Naive thymus-derived CD8-positive, alpha-beta T cell (primary cell): ENCODE results near the gene FCN3. TPM values are rescaled to one million over a fixed set of nuclear protein-coding genes. Genes with fewer than 3 reads are reported as not detected.

ENCODE experiments used
- ATAC-seq, 2 donors: fragments of 150-1000 bp; cut with Tn5 transposase in 1 of 2; sonication (Bioruptor Pico), chemical (Tn5 transposase) in 1 of 2; 1 replicate in 1 of 2; 2 replicates in 1 of 2; pipeline ENCODE4 v1.10.0; 2021; ENCODE audit warnings: mild to moderate bottlenecking in 2 of 2, moderate library complexity in 2 of 2
- POLR2A ChIA-PET: fragments of 350-600 bp; sonication (Branson Sonifier 250); formaldehyde crosslinking; loops from one replicate; lab custom pipeline; 2021; ENCODE audit warnings: antibody characterized with exemption; lab: Charles Lee
- DNase-seq, 10 donors: peaks; one replicate each; pipeline versions ENCODE4 v3.0.0 to v3.0.0-alpha.2; 2020 to 2022
- H3K27ac Mint-ChIP-seq, 10 donors: one replicate each; pipeline ENCODE4 v1.8.0; 2020 to 2022; ENCODE audit warnings: mild to moderate bottlenecking in 10 of 10, mixed read lengths in 10 of 10, moderate library complexity in 4 of 10, inconsistent platforms in 1 of 10
- H3K27me3 Mint-ChIP-seq, 5 donors: one replicate each; pipeline ENCODE4 v1.8.0; 2021 to 2022; ENCODE audit warnings: mixed read lengths in 5 of 5
- H3K36me3 Mint-ChIP-seq, 3 donors: one replicate each; pipeline ENCODE4 v1.8.0; 2020 to 2022; ENCODE audit warnings: mixed read lengths in 3 of 3, mild to moderate bottlenecking in 2 of 3, inconsistent platforms in 1 of 3
- H3K4me1 Mint-ChIP-seq, 4 donors: one replicate each; pipeline ENCODE4 v1.8.0; 2021 to 2022; ENCODE audit warnings: mixed read lengths in 4 of 4
- H3K4me3 Mint-ChIP-seq, 10 donors: one replicate each; pipeline ENCODE4 v1.8.0; 2020 to 2022; ENCODE audit warnings: mild to moderate bottlenecking in 10 of 10, mixed read lengths in 10 of 10, moderate library complexity in 6 of 10, inconsistent platforms in 1 of 10
- H3K9me3 Mint-ChIP-seq, 9 donors: one replicate each; pipeline ENCODE4 v1.8.0; 2020 to 2022; ENCODE audit warnings: mixed read lengths in 9 of 9, mild to moderate bottlenecking in 3 of 9, inconsistent platforms in 1 of 9, moderate library complexity in 1 of 9
- polyA plus RNA-seq, 3 donors: library from polyadenylated mRNA; unstranded; fragments of 300-500 nt; fragmentation: Illumina TruSeq; gene quantifications; one replicate each; pipeline ENCODE4 v1.2.3, GENCODE V29; 2021
- total RNA-seq, 8 experiments: library from RNA in 2 of 8; stranded (reverse) in 2 of 8; gene quantifications; one replicate each; pipeline ENCODE4 v1.2.3 and lab custom pipeline; 2021 to 2026

The FCN3 gene
- total and polyA plus RNA-seq, 5 experiments from 2014 or later, result not detected

DNA sequence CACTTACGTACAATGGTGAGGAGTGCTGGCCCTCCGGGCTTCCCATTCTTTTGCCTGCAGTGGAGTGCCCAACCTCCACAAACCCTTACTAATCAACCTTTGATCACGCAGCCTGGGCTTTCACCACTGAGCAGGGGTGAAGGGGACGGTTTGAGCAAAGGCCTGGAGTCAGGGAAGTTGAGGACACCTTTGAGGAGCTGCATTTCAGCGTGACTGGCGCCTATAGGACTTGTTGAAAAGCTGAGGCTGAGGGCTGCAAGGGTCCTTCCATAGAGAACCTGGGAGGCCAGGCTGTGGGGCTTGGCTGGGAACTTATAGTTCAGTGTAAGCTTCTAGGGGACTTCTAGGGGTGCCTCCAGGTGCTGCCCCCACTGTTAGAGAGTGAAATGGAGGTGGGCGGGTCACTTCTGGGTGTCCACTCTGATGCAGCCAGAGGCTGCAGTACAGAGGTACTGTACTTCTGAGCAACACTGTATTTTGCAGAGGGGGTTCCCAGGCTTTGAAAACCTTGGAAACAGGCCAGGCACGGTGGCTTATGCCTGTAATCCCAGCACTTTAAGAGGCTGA, 23.0 kb downstream of the FCN3 start:
- DNase-seq, result no peak
- H3K27me3 Mint-ChIP-seq, result no peaks in the 10 kb centered on the region
- POLR2A ChIA-PET, result interaction anchor here (1.7 to 9.7 kb wide), 2 partner anchors 9 to 14 kb away, joined by 4 to 142 read pairs; partner anchors contain the start of gene SYTL1
- peaks cover 0 to 23% (median 0%) of the 10 kb centered on the region in 3 donors for H3K36me3 Mint-ChIP-seq
- peak overlapping the region in 3 of 10 donors; percentile 15 to 65 (median 27) for H3K27ac Mint-ChIP-seq
- no peak for ATAC-seq
- H3K4me3 Mint-ChIP-seq, result no peak overlapping the region
- peaks cover 8 to 27% (median 23%) of the 10 kb centered on the region in 4 donors for H3K4me1 Mint-ChIP-seq
- no peaks in the 10 kb centered on the region for H3K9me3 Mint-ChIP-seq

DNA sequence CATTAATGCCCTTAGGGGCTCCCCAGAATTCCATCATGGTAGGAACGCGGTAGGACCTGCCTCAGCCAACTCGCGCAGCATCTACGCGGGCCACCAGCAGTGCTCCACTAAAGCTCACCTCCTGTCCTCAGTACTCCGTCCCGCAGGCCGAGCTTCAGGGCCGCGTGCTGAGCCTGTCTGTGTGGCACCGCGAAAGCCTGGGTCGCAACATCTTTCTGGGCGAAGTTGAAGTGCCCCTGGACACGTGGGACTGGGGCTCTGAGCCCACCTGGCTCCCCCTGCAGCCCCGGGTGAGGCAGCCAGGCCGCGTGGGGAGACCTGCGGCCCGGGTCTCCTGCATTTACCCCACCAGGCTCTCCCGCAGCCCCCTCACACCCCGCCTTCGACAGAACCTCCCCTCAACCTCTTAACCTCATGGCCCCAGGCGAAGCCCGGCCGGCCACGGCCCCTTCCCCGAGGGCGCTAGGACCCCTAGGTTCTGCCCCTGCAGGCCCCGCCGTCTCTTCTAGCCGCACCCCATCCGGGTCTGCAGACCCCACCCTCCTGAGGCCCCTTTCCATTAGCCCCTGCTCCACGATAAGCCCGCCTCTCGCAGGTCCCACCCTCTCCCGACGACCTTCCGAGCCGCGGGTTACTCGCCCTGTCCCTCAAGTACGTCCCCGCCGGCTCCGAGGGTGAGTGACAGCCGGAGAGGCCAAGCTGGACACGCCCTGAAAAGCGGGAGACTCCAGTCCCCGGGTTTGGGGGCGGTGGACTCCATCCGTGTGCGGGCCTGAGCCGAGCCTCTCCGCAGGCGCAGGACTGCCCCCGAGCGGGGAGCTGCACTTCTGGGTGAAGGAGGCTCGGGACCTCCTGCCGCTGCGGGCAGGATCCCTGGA, 23.7 kb downstream of the FCN3 start:
- Mint-ChIP-seq H3K27me3 (no peaks in the 10 kb centered on the region), H3K36me3 (peaks cover 0 to 29% (median 0%) of the 10 kb centered on the region in 3 donors), H3K4me3 (peak overlapping the region in 2 of 10 donors; percentile 13 to 54), H3K27ac (peak overlapping the region in 2 of 10 donors; percentile 18 to 27), H3K9me3 (no peaks in the 10 kb centered on the region), H3K4me1 (peaks cover 11 to 26% (median 24%) of the 10 kb centered on the region in 4 donors)
- DNase-seq (no peak), ATAC-seq (no peak)
- POLR2A ChIA-PET, result interaction anchor here (2.5 to 9.7 kb wide), 3 partner anchors 7 to 10 kb away, joined by 13 to 142 read pairs (median 14); partner anchors contain the start of gene SYTL1

DNA sequence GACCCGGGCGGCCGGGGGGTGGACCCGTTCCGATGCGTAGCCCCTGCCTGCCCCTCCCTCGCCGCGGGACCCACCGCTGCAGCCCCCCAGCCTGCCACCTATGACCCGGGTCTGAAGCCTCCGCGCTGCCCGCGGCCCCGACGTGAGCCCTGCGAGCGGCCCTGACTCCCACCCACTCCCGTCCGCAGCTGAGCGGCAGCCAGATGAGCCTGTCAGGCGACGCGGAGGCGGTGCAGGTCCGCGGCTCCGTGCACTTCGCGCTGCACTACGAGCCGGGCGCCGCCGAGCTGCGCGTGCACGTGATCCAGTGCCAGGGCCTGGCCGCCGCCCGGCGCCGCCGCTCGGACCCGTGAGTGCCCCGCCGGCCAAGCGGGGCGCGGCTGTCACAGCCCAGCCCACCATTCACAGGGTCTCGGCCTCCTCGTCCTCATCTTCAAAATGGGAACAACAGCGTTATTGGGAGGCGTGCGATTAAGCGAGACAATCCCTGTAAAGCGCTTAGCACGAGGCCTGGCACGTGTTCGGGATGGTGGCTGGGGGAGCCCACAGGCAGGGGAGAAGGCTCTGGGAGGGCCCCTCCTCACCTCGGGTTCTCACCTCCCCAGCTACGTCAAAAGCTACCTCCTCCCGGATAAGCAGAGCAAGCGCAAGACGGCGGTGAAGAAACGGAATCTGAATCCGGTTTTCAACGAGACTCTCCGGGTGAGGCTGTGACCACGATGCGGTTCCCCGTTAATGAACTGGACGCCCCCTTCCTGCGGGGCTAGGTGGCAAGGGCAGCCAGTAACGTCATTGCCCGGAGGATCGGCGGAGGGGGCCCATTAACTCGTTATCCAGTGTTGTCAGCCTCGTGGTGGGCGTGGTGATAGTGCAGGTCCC, 24.6 kb downstream of the FCN3 start:
- H3K9me3 Mint-ChIP-seq, result no peaks in the 10 kb centered on the region
- peaks cover 7 to 24% (median 22%) of the 10 kb centered on the region in 4 donors for H3K4me1 Mint-ChIP-seq
- no peaks in the 10 kb centered on the region for H3K27me3 Mint-ChIP-seq
- DNase-seq (no peak), ATAC-seq (peak in 1 of 2 donors; percentile 58)
- peaks cover 0 to 37% (median 2%) of the 10 kb centered on the region in 3 donors for H3K36me3 Mint-ChIP-seq
- H3K4me3 Mint-ChIP-seq, result peak overlapping the region in 3 of 10 donors; percentile 13 to 62 (median 54)
- POLR2A ChIA-PET, result interaction anchor here (0.7 to 2.8 kb wide), 5 partner anchors 8 to 259 kb away, joined by 3 to 14 read pairs (median 6); partner anchors contain the start of gene SYTL1
- peak overlapping the region in 1 of 10 donors; percentile 44 for H3K27ac Mint-ChIP-seq

DNA sequence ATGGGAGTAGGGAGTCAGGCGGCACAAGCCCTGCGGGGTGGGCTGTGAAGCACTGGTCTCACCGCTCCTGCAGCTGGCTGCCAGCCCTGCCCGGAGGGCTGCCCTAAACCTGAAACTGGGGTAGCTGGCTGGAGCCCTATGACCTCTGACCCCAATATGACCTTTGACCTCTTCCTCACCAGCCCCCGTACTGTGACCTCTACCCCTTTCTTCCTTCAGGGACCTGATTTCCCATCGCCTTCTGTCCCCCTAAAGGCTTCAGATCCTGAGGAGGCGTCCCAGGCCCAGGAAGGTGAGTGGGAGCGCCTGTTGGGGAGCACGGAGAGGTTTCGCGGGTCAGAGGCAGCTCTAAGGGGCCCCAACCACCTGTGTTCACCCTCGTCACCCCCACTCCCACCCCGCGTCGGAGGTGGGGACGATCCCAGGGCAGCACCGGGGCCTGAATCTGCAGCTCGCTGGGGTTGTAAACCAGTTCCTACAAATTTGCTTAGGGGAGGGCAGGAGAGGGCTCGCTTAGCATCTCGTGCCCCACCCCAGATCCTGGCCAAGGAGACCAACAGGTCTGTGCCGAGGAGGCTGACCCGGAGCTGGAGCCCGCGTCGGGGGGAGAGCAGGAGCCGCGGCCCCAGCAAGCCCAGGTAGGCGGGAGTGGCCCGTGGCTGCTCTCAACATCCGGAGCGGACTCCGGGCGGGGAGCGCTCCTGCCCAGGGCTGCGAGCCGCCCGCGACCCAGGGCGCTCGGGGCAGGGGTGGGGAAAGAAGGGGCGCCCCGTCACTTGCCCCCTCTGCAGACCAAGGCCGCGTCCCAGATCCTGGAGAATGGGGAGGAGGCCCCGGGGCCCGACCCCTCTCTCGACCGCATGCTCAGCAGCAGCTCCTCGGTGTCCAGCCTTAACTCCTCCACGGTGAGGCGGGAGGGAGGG, 25.5 kb downstream of the FCN3 start:
- DNase-seq (peak in 7 of 10 donors; percentile 15 to 47 (median 30)), ATAC-seq (peak; percentile 62 to 93)
- H3K4me1 Mint-ChIP-seq, result peaks cover 10 to 30% (median 28%) of the 10 kb centered on the region in 4 donors
- no peaks in the 10 kb centered on the region for H3K9me3 Mint-ChIP-seq
- H3K27ac Mint-ChIP-seq, result peak overlapping the region in 4 of 10 donors; percentile 31 to 76 (median 69)
- H3K4me3 Mint-ChIP-seq, result peak overlapping the region in 9 of 10 donors; percentile 43 to 73 (median 64)
- peaks cover 0 to 39% (median 2%) of the 10 kb centered on the region in 3 donors for H3K36me3 Mint-ChIP-seq
- H3K27me3 Mint-ChIP-seq, result no peaks in the 10 kb centered on the region
- POLR2A ChIA-PET, result interaction anchor here (0.7 to 2.8 kb wide), 5 partner anchors 8 to 260 kb away, joined by 3 to 14 read pairs (median 6); partner anchors contain the start of gene SYTL1

DNA sequence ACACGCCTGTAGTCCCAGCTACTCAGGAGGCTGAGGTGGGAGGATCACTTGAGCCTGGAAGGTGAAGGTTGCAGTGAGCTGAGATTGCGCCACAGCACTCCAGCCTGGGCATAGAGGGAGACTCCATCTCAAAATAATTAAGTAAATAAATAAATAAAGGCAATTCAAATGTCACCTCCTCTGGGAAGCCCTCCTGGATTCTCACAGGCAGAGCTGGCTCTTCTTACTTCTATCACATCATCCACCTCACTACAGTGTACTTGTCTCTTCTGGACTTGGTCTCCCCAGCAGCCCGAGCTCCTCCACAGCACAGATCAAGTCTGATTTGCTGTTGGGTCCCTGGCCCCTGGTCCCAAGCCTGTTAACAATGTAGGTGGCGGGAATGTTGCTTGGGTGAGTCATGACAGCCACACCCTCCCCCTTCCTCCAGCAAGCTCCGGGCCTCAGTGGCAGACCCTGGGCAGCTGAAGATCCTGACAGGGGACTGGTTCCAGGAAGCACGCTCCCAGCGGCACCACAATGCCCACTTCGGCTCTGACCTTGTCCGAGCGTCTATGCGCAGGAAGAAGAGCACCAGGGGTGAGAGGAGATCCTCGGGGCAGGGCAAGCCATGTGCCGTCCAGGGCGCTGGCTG, 27.5 kb downstream of the FCN3 start:
- H3K4me1 Mint-ChIP-seq, result peaks cover 18 to 48% (median 38%) of the 10 kb centered on the region in 4 donors
- H3K9me3 Mint-ChIP-seq, result no peaks in the 10 kb centered on the region
- no peaks in the 10 kb centered on the region for H3K27me3 Mint-ChIP-seq
- H3K27ac Mint-ChIP-seq, result peak overlapping the region in 5 of 10 donors; percentile 27 to 80 (median 56)
- peaks cover 0 to 36% (median 2%) of the 10 kb centered on the region in 3 donors for H3K36me3 Mint-ChIP-seq
- DNase-seq, result no peak
- no peak for ATAC-seq
- POLR2A ChIA-PET, result interaction anchor here (0.5 to 10.3 kb wide), 4 partner anchors 9 to 24 kb away, joined by 4 to 142 read pairs (median 6); partner anchors contain the start of genes MAP3K6 and TMEM222
- peak overlapping the region in 1 of 10 donors; percentile 15 for H3K4me3 Mint-ChIP-seq

DNA sequence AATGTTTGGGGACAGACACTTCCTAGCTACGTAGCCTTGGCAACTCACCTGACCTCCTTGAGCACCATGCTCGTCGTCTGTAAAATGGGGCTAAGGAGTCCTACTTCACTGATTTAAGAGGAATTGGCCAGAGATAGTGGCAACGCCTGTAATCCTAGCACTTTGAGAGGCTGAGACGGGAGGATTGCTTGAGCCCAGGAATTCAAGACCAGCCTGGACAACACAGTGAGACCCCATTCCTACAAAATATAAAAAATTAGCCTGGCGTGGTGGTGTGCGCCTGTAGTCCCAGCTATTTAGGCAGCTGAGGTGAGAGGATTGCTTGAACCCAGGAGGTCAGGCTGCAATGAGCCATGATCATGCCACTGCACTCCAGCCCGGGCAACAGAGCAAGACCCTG, 28.3 kb downstream of the FCN3 start:
- DNase-seq (no peak), ATAC-seq (no peak)
- H3K9me3 Mint-ChIP-seq, result no peaks in the 10 kb centered on the region
- no peaks in the 10 kb centered on the region for H3K27me3 Mint-ChIP-seq
- H3K27ac Mint-ChIP-seq, result peak overlapping the region in 5 of 10 donors; percentile 57 to 87 (median 74)
- peak overlapping the region in 7 of 10 donors; percentile 4 to 66 (median 39) for H3K4me3 Mint-ChIP-seq
- H3K4me1 Mint-ChIP-seq, result peaks cover 18 to 53% (median 41%) of the 10 kb centered on the region in 4 donors
- H3K36me3 Mint-ChIP-seq, result peaks cover 0 to 30% (median 2%) of the 10 kb centered on the region in 3 donors
- POLR2A ChIA-PET, result interaction anchor here (0.7 to 10.3 kb wide), 4 partner anchors 10 to 1368 kb away, joined by 4 to 142 read pairs (median 6); partner anchors contain the start of genes MAP3K6 and TMEM222

DNA sequence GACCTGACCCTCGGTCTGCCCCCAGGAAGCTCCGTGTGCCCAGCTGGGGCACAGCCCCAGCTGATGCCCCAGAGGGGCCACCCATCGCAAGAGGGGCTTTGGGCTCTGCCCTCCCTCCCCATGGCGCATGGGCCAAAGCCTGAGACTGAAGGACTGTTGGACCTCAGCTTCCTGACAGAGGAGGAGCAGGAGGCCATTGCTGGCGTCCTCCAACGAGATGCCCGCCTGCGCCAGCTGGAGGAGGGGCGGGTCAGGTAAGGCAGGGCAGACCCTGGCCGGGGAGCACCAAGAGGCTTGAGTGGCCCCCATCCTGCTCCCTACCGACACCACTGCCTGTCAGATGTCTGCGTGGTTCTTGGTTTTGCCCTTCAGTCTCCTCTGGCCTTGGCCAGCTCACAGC, 29.4 kb downstream of the FCN3 start:
- no peaks in the 10 kb centered on the region for H3K27me3 Mint-ChIP-seq
- peaks cover 0 to 30% (median 2%) of the 10 kb centered on the region in 3 donors for H3K36me3 Mint-ChIP-seq
- POLR2A ChIA-PET, result interaction anchor here (0.6 to 10.3 kb wide), 4 partner anchors 9 to 967 kb away, joined by 3 to 142 read pairs (median 4); no protein-coding TSS in a partner anchor
- H3K27ac Mint-ChIP-seq, result peak overlapping the region in 4 of 10 donors; percentile 34 to 80 (median 72)
- no peaks in the 10 kb centered on the region for H3K9me3 Mint-ChIP-seq
- peak overlapping the region in 5 of 10 donors; percentile 39 to 86 (median 62) for H3K4me3 Mint-ChIP-seq
- ATAC-seq (no peak), DNase-seq (no peak)
- H3K4me1 Mint-ChIP-seq, result peaks cover 21 to 60% (median 51%) of the 10 kb centered on the region in 4 donors

DNA sequence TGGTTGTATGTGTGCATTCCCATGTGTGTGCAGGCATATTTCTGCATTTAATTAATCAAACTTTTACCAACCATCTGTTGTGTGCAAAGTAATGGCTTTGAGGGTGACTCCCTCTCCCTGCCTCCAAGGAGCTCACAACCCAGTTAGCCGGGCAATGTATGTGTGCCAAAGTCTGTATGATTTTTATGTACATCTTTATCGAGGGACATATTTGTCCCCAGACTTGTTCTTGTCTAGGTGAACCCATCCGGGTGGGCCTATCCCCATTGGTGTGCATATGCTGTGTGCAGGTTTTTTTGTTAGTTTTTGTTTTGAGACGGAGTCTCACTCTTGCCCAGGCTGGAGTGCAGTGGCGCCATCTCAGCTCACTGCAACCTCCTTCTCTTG, 31.0 kb downstream of the FCN3 start:
- Mint-ChIP-seq H3K4me1 (peaks cover 32 to 73% (median 63%) of the 10 kb centered on the region in 4 donors), H3K9me3 (no peaks in the 10 kb centered on the region), H3K27me3 (no peaks in the 10 kb centered on the region), H3K4me3 (peak overlapping the region; percentile 87 to 100 (median 96)), H3K36me3 (peaks cover 0 to 26% (median 3%) of the 10 kb centered on the region in 3 donors), H3K27ac (peak overlapping the region; percentile 89 to 98 (median 96))
- DNase-seq (no peak), ATAC-seq (no peak)
- POLR2A ChIA-PET, result interaction anchor here (1.2 to 10.3 kb wide), 3 partner anchors 8 to 180 kb away, joined by 3 to 142 read pairs (median 7); no protein-coding TSS in a partner anchor

DNA sequence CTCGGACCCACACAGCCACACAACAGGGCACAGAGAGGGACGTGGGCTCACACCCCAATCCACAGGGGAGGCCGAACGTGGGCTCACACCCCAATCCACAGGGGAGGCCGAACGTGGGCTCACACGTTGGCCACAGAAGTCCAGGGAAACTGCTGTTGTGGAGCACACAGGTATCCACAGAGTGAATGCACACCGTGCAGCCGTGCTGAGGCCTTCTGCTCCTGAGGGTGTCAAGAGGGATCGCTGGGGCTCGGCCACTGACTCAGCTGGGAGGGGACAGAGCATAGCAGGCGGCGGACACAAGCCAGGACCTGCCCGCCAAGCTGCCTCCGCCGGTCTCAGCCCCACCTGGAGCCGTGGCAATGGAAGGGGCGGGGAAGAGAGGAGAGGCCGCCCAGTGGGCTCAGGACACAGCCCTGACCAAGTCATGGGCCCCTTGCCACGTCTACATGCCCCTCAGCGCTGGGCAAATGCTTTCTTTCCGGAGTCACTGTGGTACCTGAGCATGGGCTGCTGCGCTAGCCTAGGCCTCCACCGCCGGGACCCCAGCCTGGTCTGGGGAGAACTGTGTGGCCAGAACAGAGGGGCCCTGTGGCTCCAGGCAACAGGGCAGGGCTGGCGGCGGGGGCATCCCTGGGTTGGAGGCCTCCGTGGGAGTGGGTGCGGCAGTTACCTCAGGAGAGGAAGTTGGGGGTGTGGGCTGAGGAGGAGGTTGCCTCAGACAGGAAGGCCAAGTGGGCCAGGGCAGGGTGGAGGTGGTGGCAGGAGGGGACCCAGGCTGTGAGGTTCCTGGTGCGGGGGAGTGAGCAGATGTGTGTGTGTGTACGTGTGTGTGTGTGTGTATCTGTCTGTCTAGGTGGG, 31.6 kb downstream of the FCN3 start:
- H3K36me3 Mint-ChIP-seq, result peaks cover 0 to 23% (median 4%) of the 10 kb centered on the region in 3 donors
- POLR2A ChIA-PET, result interaction anchor here (0.7 to 10.3 kb wide), 11 partner anchors 7 to 329 kb away, joined by 3 to 142 read pairs (median 5); partner anchors contain the start of genes IFI6 and MAP3K6
- H3K9me3 Mint-ChIP-seq, result no peaks in the 10 kb centered on the region
- H3K4me3 Mint-ChIP-seq, result peak overlapping the region; percentile 87 to 100 (median 96)
- H3K27ac Mint-ChIP-seq, result peak overlapping the region; percentile 89 to 98 (median 96)
- H3K27me3 Mint-ChIP-seq, result no peaks in the 10 kb centered on the region
- H3K4me1 Mint-ChIP-seq, result peaks cover 32 to 73% (median 64%) of the 10 kb centered on the region in 4 donors
- ATAC-seq (peak; percentile 77 to 82), DNase-seq (peak; percentile 58 to 92 (median 78))
